ENCODE results near the gene FBXO10.

The FBXO10 gene

DNA sequence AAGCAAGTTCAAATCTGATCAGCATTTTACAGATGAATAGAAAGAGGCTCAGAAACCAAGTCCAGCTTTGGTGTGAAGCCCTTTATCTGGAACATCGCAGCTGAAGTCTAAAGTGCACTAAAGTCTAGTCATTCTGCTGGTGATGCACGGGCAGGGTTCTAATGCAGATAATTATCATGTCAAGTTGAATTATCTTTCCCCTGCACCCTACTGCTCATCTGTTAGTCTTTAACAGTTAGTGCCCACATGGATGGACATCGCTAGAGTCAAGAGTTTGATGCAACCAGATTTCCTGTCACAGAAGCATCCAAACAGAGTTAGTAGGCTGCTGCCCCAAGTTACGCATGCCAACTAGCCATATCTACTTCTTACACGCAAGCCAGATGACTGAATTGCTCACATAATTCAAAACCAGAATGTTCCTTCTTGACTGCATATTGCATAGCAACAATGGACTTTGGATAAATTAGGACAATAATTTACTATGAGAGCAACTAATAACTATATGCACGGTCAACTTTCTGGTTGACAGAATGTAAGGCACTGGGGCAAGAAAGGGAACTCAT lies 17.8 kb upstream of the FBXO10 start:
- no peaks in the 10 kb centered on the region for H3K9me3 ChIP-seq (ENCODE audit: insufficient read depth, low read length)
- H3K9ac ChIP-seq (ENCODE audit: low read length): peak overlapping the region; percentile 98
- TF ChIP-seq EZH2phosphoT487 (IDR thresholded peaks at IDR 0.05; ENCODE audit: low read depth) (no peak), CTCF (IDR thresholded peaks at IDR 0.05; ENCODE audit: low read depth, low read length) (no peak)
- H3K4me1 ChIP-seq (ENCODE audit: low read length): peaks cover 26% of the 10 kb centered on the region
- H2AFZ ChIP-seq (ENCODE audit: low read depth, low read length): peak overlapping the region; percentile 93
- peaks cover 22% of the 10 kb centered on the region for H4K20me1 ChIP-seq (ENCODE audit: insufficient read depth, low read length)
- peak overlapping the region; percentile 99 for H3K4me3 ChIP-seq (ENCODE audit: low read length)
- H3K79me2 ChIP-seq (ENCODE audit: low read length): peaks cover 37% of the 10 kb centered on the region
- no peak overlapping the region for H3K27ac ChIP-seq (ENCODE audit: low read length)
- peaks cover 8% of the 10 kb centered on the region for H3K36me3 ChIP-seq (replicated peaks; ENCODE audit: low read depth, low read length)
- peaks cover 28% of the 10 kb centered on the region for H3K27me3 ChIP-seq (ENCODE audit: low read depth, low read length)
- H3K4me2 ChIP-seq (ENCODE audit: low read length): peak overlapping the region; percentile 96

DNA sequence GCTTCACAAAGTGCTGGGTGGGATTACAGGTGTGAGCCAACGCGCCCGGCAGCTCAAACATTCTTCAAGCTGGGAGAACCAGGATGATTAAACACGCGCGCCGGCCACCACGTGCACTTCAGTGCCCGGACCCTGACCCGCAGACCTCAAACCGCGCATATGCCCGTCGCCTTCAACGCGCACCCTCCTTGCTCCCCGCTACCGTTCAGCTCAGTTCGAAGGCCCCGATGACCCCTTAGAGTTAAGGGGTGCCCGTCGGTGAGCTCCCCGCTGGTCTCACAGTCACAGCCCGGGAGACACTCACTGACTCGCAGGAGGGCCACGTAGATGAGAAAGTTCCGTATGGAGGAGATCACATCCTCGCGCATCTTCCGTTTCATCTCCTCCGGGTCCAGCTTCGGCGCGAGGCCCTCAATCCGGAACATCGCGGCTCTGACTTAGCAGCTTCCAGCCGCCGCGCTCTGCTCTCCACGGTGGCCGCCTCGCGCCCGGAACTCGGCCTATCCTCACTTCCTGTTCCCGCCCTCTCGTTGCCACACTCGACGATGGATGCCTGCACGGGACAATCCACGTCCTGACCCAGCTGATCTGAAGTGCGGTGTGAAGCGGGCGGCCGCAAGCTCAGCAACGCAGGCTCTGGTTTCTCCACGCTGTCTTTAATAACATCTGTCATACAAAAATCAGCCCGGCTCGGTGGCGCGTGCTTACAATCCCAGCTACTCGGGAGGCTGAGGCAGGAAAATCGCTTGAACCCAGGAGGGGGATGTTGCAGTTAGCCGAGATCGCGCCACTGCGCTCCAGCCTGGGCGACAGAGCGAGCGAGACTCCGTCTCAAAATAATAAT lies 16.1 kb upstream of the FBXO10 start, which contains the start of gene TOMM5:
Gene TOMM5, minus strand, starts transcription at position 490 of the 844 bp plus-strand sequence. Its CDS starts 65 bp downstream, at position 425.
- Histone ChIP-seq H3K27ac (ENCODE audit: low read length) (peak within 1 kb of the TSS; percentile 73), H3K27me3 (ENCODE audit: low read depth, low read length) (peaks cover 26% of the 10 kb centered on the region), H4K20me1 (ENCODE audit: insufficient read depth, low read length) (peaks cover 25% of the 10 kb centered on the region), H3K9ac (ENCODE audit: low read length) (peak within 1 kb of the TSS; percentile 98), H3K4me2 (ENCODE audit: low read length) (peak within 1 kb of the TSS; percentile 96), H3K9me3 (ENCODE audit: insufficient read depth, low read length) (no peaks in the 10 kb centered on the region), H3K4me3 (ENCODE audit: low read length) (peak within 1 kb of the TSS; percentile 99), H2AFZ (ENCODE audit: low read depth, low read length) (peak within 1 kb of the TSS; percentile 36), H3K79me2 (ENCODE audit: low read length) (peaks cover 54% of the 10 kb centered on the region), H3K36me3 (replicated peaks; ENCODE audit: low read depth, low read length) (peaks cover 25% of the 10 kb centered on the region), H3K4me1 (ENCODE audit: low read length) (peaks cover 26% of the 10 kb centered on the region)
- TF ChIP-seq CTCF (IDR thresholded peaks at IDR 0.05; ENCODE audit: low read depth, low read length): no peak
- no peak for TF ChIP-seq EZH2phosphoT487 (IDR thresholded peaks at IDR 0.05; ENCODE audit: low read depth)

GRCh38 chr9:37587521-37587920 lies 11.3 kb upstream of the FBXO10 start:
- no peak overlapping the region for H2AFZ ChIP-seq (ENCODE audit: low read depth, low read length)
- no peak overlapping the region for H3K4me3 ChIP-seq (ENCODE audit: low read length)
- H3K4me1 ChIP-seq (ENCODE audit: low read length): peaks cover 18% of the 10 kb centered on the region
- H3K36me3 ChIP-seq (replicated peaks; ENCODE audit: low read depth, low read length): peaks cover 59% of the 10 kb centered on the region
- TF ChIP-seq EZH2phosphoT487 (IDR thresholded peaks at IDR 0.05; ENCODE audit: low read depth) (no peak), CTCF (IDR thresholded peaks at IDR 0.05; ENCODE audit: low read depth, low read length) (no peak)
- peaks cover 96% of the 10 kb centered on the region for H3K79me2 ChIP-seq (ENCODE audit: low read length)
- no peak overlapping the region for H3K27ac ChIP-seq (ENCODE audit: low read length)
- H3K9ac ChIP-seq (ENCODE audit: low read length): no peak overlapping the region
- H3K27me3 ChIP-seq (ENCODE audit: low read depth, low read length): no peaks in the 10 kb centered on the region
- no peaks in the 10 kb centered on the region for H3K9me3 ChIP-seq (ENCODE audit: insufficient read depth, low read length)
- peaks cover 32% of the 10 kb centered on the region for H4K20me1 ChIP-seq (ENCODE audit: insufficient read depth, low read length)
- no peak overlapping the region for H3K4me2 ChIP-seq (ENCODE audit: low read length)

- H3K4me2 ChIP-seq (ENCODE audit: low read length): no peak overlapping the region
- H3K4me1 ChIP-seq (ENCODE audit: low read length): no peaks in the 10 kb centered on the region
- peaks cover 70% of the 10 kb centered on the region for H3K36me3 ChIP-seq (replicated peaks; ENCODE audit: low read depth, low read length)
- H3K9me3 ChIP-seq (ENCODE audit: insufficient read depth, low read length): no peaks in the 10 kb centered on the region
- no peaks in the 10 kb centered on the region for H3K27me3 ChIP-seq (ENCODE audit: low read depth, low read length)
- peaks cover 7% of the 10 kb centered on the region; the same call in 1 of the 2 replicates for H4K20me1 ChIP-seq (ENCODE audit: insufficient read depth, low read length)
- no peak overlapping the region for H3K9ac ChIP-seq (ENCODE audit: low read length)
- no peak overlapping the region for H3K27ac ChIP-seq (ENCODE audit: low read length)
- TF ChIP-seq CTCF (IDR thresholded peaks at IDR 0.05; ENCODE audit: low read depth, low read length): no peak
- TF ChIP-seq EZH2phosphoT487 (IDR thresholded peaks at IDR 0.05; ENCODE audit: low read depth): no peak
- no peak overlapping the region for H2AFZ ChIP-seq (ENCODE audit: low read depth, low read length)
- no peak overlapping the region for H3K4me3 ChIP-seq (ENCODE audit: low read length)
- H3K79me2 ChIP-seq (ENCODE audit: low read length): peaks cover 80% of the 10 kb centered on the region
Measured at GRCh38 chr9:37583522-37584121, 7.4 kb upstream of the FBXO10 start.

Measured in OCI-LY3 (cell line).